Right lobe of liver (tissue), 4 donors: ENCODE measurements around the gene CYP11A1.

ENCODE experiments used
- CTCF ChIP-seq, 4 donors: fragments of 200-600 bp in 3 of 4; fragments of 450-650 bp in 1 of 4; IDR thresholded peaks; one replicate each; pipeline versions ENCODE4 v1.5.1 to v1.8.0; 2016 to 2022; ENCODE audit warnings: antibody characterized with exemption in 4 of 4, mild to moderate bottlenecking in 2 of 4
- POLR2A ChIP-seq: fragments of 450-650 bp; IDR thresholded peaks from one replicate; pipeline ENCODE4 v1.6.1; 2017; ENCODE audit warnings: antibody characterized with exemption, mild to moderate bottlenecking
- donor health status: DM: no; HTN: no; CAD: no.
- donor health status: DM: no; HTN: no; CAD: no.
- donor health status: DM: no; HTN: yes; CAD: no.

- no peak for TF ChIP-seq CTCF (IDR thresholded peaks at IDR 0.05)
- no peak for TF ChIP-seq POLR2A
These were observed 52.5 kb downstream of the CYP11A1 start for GRCh38 chr15:74314795-74315438.
